ENCODE results near the gene PARVB.

The PARVB gene

GRCh38 chr22:44206696-44207095, 182.6 kb downstream of the PARVB start:
- H4K20me1 ChIP-seq (ENCODE audit: insufficient read depth, low read length): no peaks in the 10 kb centered on the region
- H3K9me3 ChIP-seq (ENCODE audit: insufficient read depth, low read length): no peaks in the 10 kb centered on the region
- H3K36me3 ChIP-seq (replicated peaks; ENCODE audit: low read depth, low read length): no peaks in the 10 kb centered on the region
- TF ChIP-seq CTCF (IDR thresholded peaks at IDR 0.05; ENCODE audit: low read depth, low read length): no peak
- no peak for TF ChIP-seq EZH2phosphoT487 (IDR thresholded peaks at IDR 0.05; ENCODE audit: low read depth)
- no peak overlapping the region for H3K9ac ChIP-seq (ENCODE audit: low read length)
- H3K79me2 ChIP-seq (ENCODE audit: low read length): no peaks in the 10 kb centered on the region
- peaks cover 46% of the 10 kb centered on the region for H3K27me3 ChIP-seq (ENCODE audit: low read depth, low read length)
- no peak overlapping the region for H3K4me2 ChIP-seq (ENCODE audit: low read length)
- H3K4me3 ChIP-seq (ENCODE audit: low read length): no peak overlapping the region
- no peak overlapping the region for H2AFZ ChIP-seq (ENCODE audit: low read depth, low read length)
- H3K27ac ChIP-seq (ENCODE audit: low read length): no peak overlapping the region
- peaks cover 16% of the 10 kb centered on the region for H3K4me1 ChIP-seq (ENCODE audit: low read length)

- Histone ChIP-seq H3K79me2 (ENCODE audit: low read length) (no peaks in the 10 kb centered on the region), H3K27me3 (ENCODE audit: low read depth, low read length) (peaks cover 48% of the 10 kb centered on the region), H3K36me3 (replicated peaks; ENCODE audit: low read depth, low read length) (no peaks in the 10 kb centered on the region), H3K4me1 (ENCODE audit: low read length) (peaks cover 16% of the 10 kb centered on the region), H3K9me3 (ENCODE audit: insufficient read depth, low read length) (no peaks in the 10 kb centered on the region), H3K4me2 (ENCODE audit: low read length) (no peak overlapping the region), H3K4me3 (ENCODE audit: low read length) (no peak overlapping the region), H3K27ac (ENCODE audit: low read length) (no peak overlapping the region), H2AFZ (ENCODE audit: low read depth, low read length) (no peak overlapping the region), H3K9ac (ENCODE audit: low read length) (no peak overlapping the region), H4K20me1 (ENCODE audit: insufficient read depth, low read length) (no peaks in the 10 kb centered on the region)
- TF ChIP-seq CTCF (IDR thresholded peaks at IDR 0.05; ENCODE audit: low read depth, low read length): no peak
- no peak for TF ChIP-seq EZH2phosphoT487 (IDR thresholded peaks at IDR 0.05; ENCODE audit: low read depth)
Observed at GRCh38 chr22:44207173-44207980, 183.3 kb downstream of the PARVB start.

DNA sequence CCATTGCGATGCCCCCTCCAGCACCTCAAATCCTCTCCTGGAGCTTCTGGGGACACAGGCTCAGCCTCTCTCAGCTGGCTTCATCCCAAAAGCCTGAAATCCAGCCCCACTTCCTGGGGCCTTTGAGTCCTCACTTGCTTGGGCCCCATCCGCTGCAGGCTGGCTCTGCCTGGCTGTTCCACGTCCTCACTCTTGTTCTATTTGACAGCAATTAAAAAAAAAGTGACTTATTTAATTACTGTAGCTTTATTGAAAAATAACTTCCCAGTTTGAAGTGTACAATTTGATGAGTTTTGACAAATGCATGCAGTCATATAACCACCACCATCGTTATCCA, 183.8 kb downstream of the PARVB start:
- Histone ChIP-seq H3K79me2 (ENCODE audit: low read length) (no peaks in the 10 kb centered on the region), H3K4me1 (ENCODE audit: low read length) (peaks cover 16% of the 10 kb centered on the region), H3K27ac (ENCODE audit: low read length) (no peak overlapping the region), H3K9me3 (ENCODE audit: insufficient read depth, low read length) (no peaks in the 10 kb centered on the region), H3K4me3 (ENCODE audit: low read length) (no peak overlapping the region), H3K9ac (ENCODE audit: low read length) (no peak overlapping the region), H3K4me2 (ENCODE audit: low read length) (no peak overlapping the region), H2AFZ (ENCODE audit: low read depth, low read length) (no peak overlapping the region), H4K20me1 (ENCODE audit: insufficient read depth, low read length) (no peaks in the 10 kb centered on the region), H3K27me3 (ENCODE audit: low read depth, low read length) (peaks cover 42% of the 10 kb centered on the region), H3K36me3 (replicated peaks; ENCODE audit: low read depth, low read length) (no peaks in the 10 kb centered on the region)
- TF ChIP-seq EZH2phosphoT487 (IDR thresholded peaks at IDR 0.05; ENCODE audit: low read depth) (no peak), CTCF (IDR thresholded peaks at IDR 0.05; ENCODE audit: low read depth, low read length) (no peak)

GRCh38 chr22:44209343-44209742, 185.2 kb downstream of the PARVB start:
- H3K4me3 ChIP-seq (ENCODE audit: low read length): no peak overlapping the region
- peaks cover 16% of the 10 kb centered on the region for H3K4me1 ChIP-seq (ENCODE audit: low read length)
- no peaks in the 10 kb centered on the region for H3K36me3 ChIP-seq (replicated peaks; ENCODE audit: low read depth, low read length)
- H4K20me1 ChIP-seq (ENCODE audit: insufficient read depth, low read length): no peaks in the 10 kb centered on the region
- peaks cover 32% of the 10 kb centered on the region for H3K27me3 ChIP-seq (ENCODE audit: low read depth, low read length)
- H2AFZ ChIP-seq (ENCODE audit: low read depth, low read length): no peak overlapping the region
- no peaks in the 10 kb centered on the region for H3K9me3 ChIP-seq (ENCODE audit: insufficient read depth, low read length)
- H3K27ac ChIP-seq (ENCODE audit: low read length): no peak overlapping the region
- no peak overlapping the region for H3K9ac ChIP-seq (ENCODE audit: low read length)
- TF ChIP-seq EZH2phosphoT487 (IDR thresholded peaks at IDR 0.05; ENCODE audit: low read depth) (no peak), CTCF (IDR thresholded peaks at IDR 0.05; ENCODE audit: low read depth, low read length) (no peak)
- no peaks in the 10 kb centered on the region for H3K79me2 ChIP-seq (ENCODE audit: low read length)
- H3K4me2 ChIP-seq (ENCODE audit: low read length): no peak overlapping the region
